ENCODE data around the gene WDR91. TPM values are rescaled to one million over a fixed set of nuclear protein-coding genes. Genes with fewer than 3 reads are reported as not detected.
"Not testable (repeated sequence)": the region's sequence is repeated elsewhere in the genome, so short reads cannot be mapped to it uniquely, and the experiment has no call there.

WDR91 gene
- total and polyA plus RNA-seq, 9 donors: 7.3 to 13.6 (median 9.9) TPM

GRCh38 chr7:135234727-135235126 lies 23.4 kb upstream of the WDR91 start:
- H3K36me3 ChIP-seq (ENCODE audit: control insufficient read depth, insufficient read depth, low read length): no peaks in the 10 kb centered on the region
- 73% methylated on average over 2 of the region's 4 CpGs for WGBS (ENCODE audit: insufficient coverage)

GRCh38 chr7:135234095-135234494 lies 22.8 kb upstream of the WDR91 start:
- not testable (repeated sequence) for H3K27ac ChIP-seq (ENCODE audit: low read length); H3K4me3 ChIP-seq (ENCODE audit: low read length); H3K36me3 ChIP-seq (ENCODE audit: control insufficient read depth, insufficient read depth, low read length); H3K9me3 ChIP-seq (replicated peaks; ENCODE audit: control insufficient read depth, low read depth, low read length); H3K4me1 ChIP-seq (ENCODE audit: control insufficient read depth, insufficient read depth, low read length); H3K27me3 ChIP-seq (ENCODE audit: control insufficient read depth, insufficient read depth, low read length); DNase-seq
- WGBS (ENCODE audit: insufficient coverage): 95% methylated on average over 4 of the region's 14 CpGs

More at GRCh38 chr7:135234727-135235126, 23.4 kb upstream of the WDR91 start:
- no peaks in the 10 kb centered on the region for H3K9me3 ChIP-seq (replicated peaks; ENCODE audit: control insufficient read depth, low read depth, low read length)
- peaks cover 2% of the 10 kb centered on the region for H3K27me3 ChIP-seq (ENCODE audit: control insufficient read depth, insufficient read depth, low read length)
- H3K4me1 ChIP-seq (ENCODE audit: control insufficient read depth, insufficient read depth, low read length): no peaks in the 10 kb centered on the region
- H3K4me3 ChIP-seq (ENCODE audit: low read length): no peak overlapping the region
- H3K27ac ChIP-seq (ENCODE audit: low read length): no peak overlapping the region
- no peak for DNase-seq

GRCh38 chr7:135233570-135233969 lies 22.2 kb upstream of the WDR91 start, which contains the start of gene STRA8:
Gene STRA8 (plus strand): TSS chr7:135233838. CDS start chr7:135240525, 6,687 bp downstream.
- peaks cover 2% of the 10 kb centered on the region for H3K27me3 ChIP-seq (ENCODE audit: control insufficient read depth, insufficient read depth, low read length)
- H3K36me3 ChIP-seq (ENCODE audit: control insufficient read depth, insufficient read depth, low read length): no peaks in the 10 kb centered on the region
- H3K4me3 ChIP-seq (ENCODE audit: low read length): no peak within 1 kb of the TSS
- no peak for DNase-seq
- WGBS (ENCODE audit: insufficient coverage): 88% methylated on average over 28 of the region's 28 CpGs
- H3K4me1 ChIP-seq (ENCODE audit: control insufficient read depth, insufficient read depth, low read length): no peaks in the 10 kb centered on the region
- no peak within 1 kb of the TSS for H3K27ac ChIP-seq (ENCODE audit: low read length)
- no peaks in the 10 kb centered on the region for H3K9me3 ChIP-seq (replicated peaks; ENCODE audit: control insufficient read depth, low read depth, low read length)

DNA sequence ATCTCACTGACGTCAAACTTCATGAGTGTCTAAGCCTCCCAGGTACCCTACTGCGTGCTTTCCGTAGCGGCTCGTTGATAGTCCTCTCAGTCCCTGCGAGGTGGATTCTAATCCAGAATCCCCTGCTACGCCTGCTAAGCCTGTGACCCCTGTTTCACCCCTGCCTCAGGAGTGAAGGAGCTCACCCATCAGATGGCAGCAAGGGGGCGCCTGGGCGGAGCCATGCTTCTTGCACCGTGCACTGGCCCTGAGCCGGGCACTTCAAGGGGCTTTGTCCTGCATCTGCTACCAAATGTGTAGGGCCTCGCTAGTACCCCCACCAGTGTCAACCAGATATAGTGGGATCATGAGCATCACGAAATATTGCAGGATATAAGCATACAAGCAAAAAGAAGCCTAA lies 21.4 kb upstream of the WDR91 start:
- WGBS (ENCODE audit: insufficient coverage): 80% methylated on average over 11 of the region's 13 CpGs

GRCh38 chr7:135232087-135232486 lies 20.8 kb upstream of the WDR91 start:
- Histone ChIP-seq H3K9me3 (replicated peaks; ENCODE audit: control insufficient read depth, low read depth, low read length) (no peaks in the 10 kb centered on the region), H3K4me3 (ENCODE audit: low read length) (no peak overlapping the region), H3K4me1 (ENCODE audit: control insufficient read depth, insufficient read depth, low read length) (no peaks in the 10 kb centered on the region), H3K27me3 (ENCODE audit: control insufficient read depth, insufficient read depth, low read length) (peaks cover 2% of the 10 kb centered on the region), H3K36me3 (ENCODE audit: control insufficient read depth, insufficient read depth, low read length) (no peaks in the 10 kb centered on the region), H3K27ac (ENCODE audit: low read length) (no peak overlapping the region)
- DNase-seq: no peak
- 73% methylated on average over 2 of the region's 6 CpGs for WGBS (ENCODE audit: insufficient coverage)

More for the DNA sequence above, 21.4 kb upstream of the WDR91 start:
- Histone ChIP-seq H3K36me3 (ENCODE audit: control insufficient read depth, insufficient read depth, low read length) (no peaks in the 10 kb centered on the region), H3K4me3 (ENCODE audit: low read length) (no peak overlapping the region), H3K27ac (ENCODE audit: low read length) (no peak overlapping the region), H3K9me3 (replicated peaks; ENCODE audit: control insufficient read depth, low read depth, low read length) (no peaks in the 10 kb centered on the region), H3K4me1 (ENCODE audit: control insufficient read depth, insufficient read depth, low read length) (no peaks in the 10 kb centered on the region), H3K27me3 (ENCODE audit: control insufficient read depth, insufficient read depth, low read length) (peaks cover 2% of the 10 kb centered on the region)
- no peak for DNase-seq

DNA sequence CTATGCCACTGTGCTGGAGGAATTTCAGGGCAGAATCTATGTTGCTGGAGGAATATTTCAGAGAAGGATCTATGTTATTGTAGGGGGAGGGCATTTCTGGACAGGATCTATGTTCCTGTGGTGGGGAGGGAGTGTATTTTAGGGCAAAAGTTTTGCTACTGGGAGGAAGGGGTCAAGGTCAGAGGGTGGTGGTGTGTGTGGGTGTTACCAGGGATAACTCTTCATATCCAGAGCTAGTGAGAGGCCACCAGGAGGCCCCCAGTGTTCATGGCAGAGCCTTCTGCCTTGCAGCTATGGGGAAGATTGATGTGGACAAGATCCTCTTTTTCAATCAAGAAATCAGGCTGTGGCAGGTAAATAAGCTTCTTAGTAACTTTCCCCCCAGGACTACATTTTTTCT lies 20.4 kb upstream of the WDR91 start:
- Histone ChIP-seq H3K4me1 (ENCODE audit: control insufficient read depth, insufficient read depth, low read length) (no peaks in the 10 kb centered on the region), H3K27ac (ENCODE audit: low read length) (no peak overlapping the region), H3K4me3 (ENCODE audit: low read length) (no peak overlapping the region), H3K9me3 (replicated peaks; ENCODE audit: control insufficient read depth, low read depth, low read length) (no peaks in the 10 kb centered on the region), H3K27me3 (ENCODE audit: control insufficient read depth, insufficient read depth, low read length) (peaks cover 2% of the 10 kb centered on the region), H3K36me3 (ENCODE audit: control insufficient read depth, insufficient read depth, low read length) (no peaks in the 10 kb centered on the region)
- no peak for DNase-seq

GRCh38 chr7:135224027-135224426 lies 12.7 kb upstream of the WDR91 start:
- no peak for DNase-seq
- WGBS (ENCODE audit: insufficient coverage): no CpG with 5 or more reads among the region's 1 CpG
- H3K36me3 ChIP-seq (ENCODE audit: control insufficient read depth, insufficient read depth, low read length): no peaks in the 10 kb centered on the region
- no peaks in the 10 kb centered on the region for H3K9me3 ChIP-seq (replicated peaks; ENCODE audit: control insufficient read depth, low read depth, low read length)
- H3K4me3 ChIP-seq (ENCODE audit: low read length): no peak overlapping the region
- no peaks in the 10 kb centered on the region for H3K27me3 ChIP-seq (ENCODE audit: control insufficient read depth, insufficient read depth, low read length)
- H3K4me1 ChIP-seq (ENCODE audit: control insufficient read depth, insufficient read depth, low read length): no peaks in the 10 kb centered on the region
- no peak overlapping the region for H3K27ac ChIP-seq (ENCODE audit: low read length)

- no peaks in the 10 kb centered on the region for H3K36me3 ChIP-seq (ENCODE audit: control insufficient read depth, insufficient read depth, low read length)
- 93% methylated on average over 3 of the region's 5 CpGs for WGBS (ENCODE audit: insufficient coverage)
- H3K4me1 ChIP-seq (ENCODE audit: control insufficient read depth, insufficient read depth, low read length): no peaks in the 10 kb centered on the region
- H3K27ac ChIP-seq (ENCODE audit: low read length): no peak overlapping the region
- no peaks in the 10 kb centered on the region for H3K27me3 ChIP-seq (ENCODE audit: control insufficient read depth, insufficient read depth, low read length)
- no peak for DNase-seq
- H3K4me3 ChIP-seq (ENCODE audit: low read length): no peak overlapping the region
- H3K9me3 ChIP-seq (replicated peaks; ENCODE audit: control insufficient read depth, low read depth, low read length): no peaks in the 10 kb centered on the region
These were observed 6.6 kb upstream of the WDR91 start for GRCh38 chr7:135217645-135218509.

GRCh38 chr7:135215698-135216097 lies 4.4 kb upstream of the WDR91 start:
- Histone ChIP-seq H3K4me1 (ENCODE audit: control insufficient read depth, insufficient read depth, low read length) (peaks cover 2% of the 10 kb centered on the region), H3K9me3 (replicated peaks; ENCODE audit: control insufficient read depth, low read depth, low read length) (no peaks in the 10 kb centered on the region), H3K36me3 (ENCODE audit: control insufficient read depth, insufficient read depth, low read length) (no peaks in the 10 kb centered on the region), H3K27ac (ENCODE audit: low read length) (no peak overlapping the region), H3K4me3 (ENCODE audit: low read length) (no peak overlapping the region), H3K27me3 (ENCODE audit: control insufficient read depth, insufficient read depth, low read length) (no peaks in the 10 kb centered on the region)
- no peak for DNase-seq
- WGBS (ENCODE audit: insufficient coverage): 40% methylated on average over 2 of the region's 3 CpGs

DNA sequence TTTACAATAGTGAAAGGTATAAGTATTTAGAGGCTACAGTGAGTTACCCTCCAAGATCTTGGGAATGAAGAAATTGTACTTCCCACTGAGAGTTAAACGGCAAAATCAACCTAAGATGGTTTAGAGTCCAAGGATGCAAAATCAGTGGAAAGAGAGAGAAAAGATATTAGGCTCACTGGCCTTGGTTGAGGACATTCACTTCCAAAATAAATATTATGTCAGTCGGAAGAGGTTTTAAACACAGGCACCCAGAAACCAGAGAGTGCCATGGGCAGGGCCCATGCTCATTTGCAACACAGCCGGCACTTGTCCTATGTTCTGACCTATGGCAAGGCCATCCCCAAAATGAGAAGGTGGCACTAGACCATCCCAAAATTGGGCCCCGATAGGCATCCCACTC lies 3.9 kb upstream of the WDR91 start:
- no peak for DNase-seq
- H3K9me3 ChIP-seq (replicated peaks; ENCODE audit: control insufficient read depth, low read depth, low read length): no peaks in the 10 kb centered on the region
- H3K36me3 ChIP-seq (ENCODE audit: control insufficient read depth, insufficient read depth, low read length): no peaks in the 10 kb centered on the region
- H3K27me3 ChIP-seq (ENCODE audit: control insufficient read depth, insufficient read depth, low read length): no peaks in the 10 kb centered on the region
- no peak overlapping the region for H3K4me3 ChIP-seq (ENCODE audit: low read length)
- no peak overlapping the region for H3K27ac ChIP-seq (ENCODE audit: low read length)
- WGBS (ENCODE audit: insufficient coverage): 80% methylated on average over 1 of the region's 4 CpGs
- peaks cover 7% of the 10 kb centered on the region for H3K4me1 ChIP-seq (ENCODE audit: control insufficient read depth, insufficient read depth, low read length)

All from muscle of leg (tissue), 11 donors.